Sigmoid colon (tissue), 7 donors: ENCODE measurements around the gene TBC1D22A. TPM values are rescaled to one million over a fixed set of nuclear protein-coding genes. Genes with fewer than 3 reads are reported as not detected.

Source experiments
- DNase-seq: peaks from one replicate; pipeline ENCODE4 v3.0.0-alpha.2; 2019
- H3K27ac ChIP-seq, 4 donors: fragments of 200-600 bp; sonication (generic); one replicate each; pipeline ENCODE4 v1.5.1; 2016 to 2019; ENCODE audit warnings: mild to moderate bottlenecking in 1 of 4
- H3K27me3 ChIP-seq, 3 donors: fragments of 200-600 bp; sonication (generic); one replicate each; pipeline ENCODE4 v1.5.1; 2019; ENCODE audit warnings: mild to moderate bottlenecking in 1 of 3
- H3K36me3 ChIP-seq, 4 donors: fragments of 200-600 bp; sonication (generic); one replicate each; pipeline ENCODE4 v1.5.1; 2016 to 2019
- H3K4me1 ChIP-seq, 4 donors: fragments of 200-600 bp; sonication (generic); one replicate each; pipeline ENCODE4 v1.5.1; 2017 to 2019
- H3K4me3 ChIP-seq, 4 donors: fragments of 200-600 bp; sonication (generic); one replicate each; pipeline ENCODE4 v1.5.1; 2017 to 2019; ENCODE audit warnings: mild to moderate bottlenecking in 2 of 4, moderate library complexity in 1 of 4
- H3K9me3 ChIP-seq, 4 donors: fragments of 200-600 bp in 3 of 4; sonication (generic) in 3 of 4; one replicate each; pipeline versions ENCODE4 v1.5.1 to v1.6.1; 2013 to 2019
- CTCF ChIP-seq, 4 experiments: fragments of 450-650 bp in 3 of 4; fragments of 200-600 bp in 1 of 4; IDR thresholded peaks; one replicate each; pipeline ENCODE4 v1.5.1; 2016 to 2019; ENCODE audit warnings: antibody characterized with exemption in 4 of 4, mild to moderate bottlenecking in 3 of 4, moderate library complexity in 2 of 4
- EP300 ChIP-seq, 4 donors: sonication (generic); formaldehyde crosslinking; IDR thresholded peaks; one replicate each; pipeline ENCODE4 v1.6.1; 2017; ENCODE audit warnings: antibody characterized with exemption in 4 of 4
- POLR2A ChIP-seq, 2 donors: fragments of 450-650 bp; IDR thresholded peaks; one replicate each; pipeline ENCODE4 v1.6.1; 2016; ENCODE audit warnings: antibody characterized with exemption in 2 of 2, mild to moderate bottlenecking in 2 of 2, moderate library complexity in 2 of 2
- POLR2AphosphoS5 ChIP-seq, 4 donors: sonication (generic); formaldehyde crosslinking; IDR thresholded peaks; one replicate each; pipeline ENCODE4 v1.6.1; 2017; ENCODE audit warnings: antibody characterized with exemption in 4 of 4
- WGBS, 2 donors: extraction: QIAGEN DNeasy Blood & Tissue Kit; methylation state at CpG; one replicate each; pipeline ENCODE4 v1.1.7; 2013; 5-methylcytosine and 5-hydroxymethylcytosine counted together
- intact Hi-C: fragments of 100-400 bp; cut with DNase I; formaldehyde crosslinking; loops from one replicate; pipeline ENCODE4 v1.15.1; 2023
- polyA plus RNA-seq, 3 donors: library from polyadenylated mRNA; stranded (reverse); fragments of 200-250 nt; gene quantifications; one replicate each; pipeline ENCODE4 v1.2.3, GENCODE V29; 2013
- total RNA-seq, 4 donors: library from RNA; depleted of rRNA; stranded (reverse); fragments of >200 nt; gene quantifications; one replicate each; pipeline ENCODE4 v1.1.0, GENCODE V29; 2016
- donor health status: healthy with polysubstance abuse.
- donor health status: Bipolar disorder and iron deficiency.
- donor health status: healthy.

The TBC1D22A gene
- total and polyA plus RNA-seq, 7 donors, result 13.6 to 34.6 (median 14.3) TPM

GRCh38 chr22:46891382-46891951 is 129.0 kb downstream of the TBC1D22A start:
- H3K9me3 ChIP-seq, result no peaks in the 10 kb centered on the region
- no peaks in the 10 kb centered on the region for H3K36me3 ChIP-seq
- H3K27ac ChIP-seq, result no peak overlapping the region
- TF ChIP-seq POLR2AphosphoS5 (IDR thresholded peaks at IDR 0.05) (no peak), CTCF (IDR thresholded peaks at IDR 0.05) (no peak), EP300 (IDR thresholded peaks at IDR 0.05) (no peak), POLR2A (IDR thresholded peaks at IDR 0.05) (no peak)
- no peaks in the 10 kb centered on the region for H3K27me3 ChIP-seq
- 94 to 98% methylated on average over 5 of the region's 5 CpGs for WGBS, 2 donors
- H3K4me3 ChIP-seq, result no peak overlapping the region
- no peak for DNase-seq
- intact Hi-C loops, result no loop called here
- peaks cover 0 to 18% (median 14%) of the 10 kb centered on the region in 4 donors for H3K4me1 ChIP-seq

- H3K9me3 ChIP-seq, result no peaks in the 10 kb centered on the region
- H3K27ac ChIP-seq, result no peak overlapping the region
- H3K27me3 ChIP-seq, result no peaks in the 10 kb centered on the region
- WGBS, 2 donors, result 86 to 98% methylated on average over 15 of the region's 15 CpGs
- no peak overlapping the region for H3K4me3 ChIP-seq
- TF ChIP-seq POLR2A (IDR thresholded peaks at IDR 0.05) (no peak), POLR2AphosphoS5 (IDR thresholded peaks at IDR 0.05) (no peak), CTCF (IDR thresholded peaks at IDR 0.05) (no peak), EP300 (IDR thresholded peaks at IDR 0.05) (no peak)
- intact Hi-C loops, result no loop called here
- peaks cover 0 to 18% (median 14%) of the 10 kb centered on the region in 4 donors for H3K4me1 ChIP-seq
- no peak for DNase-seq
- no peaks in the 10 kb centered on the region for H3K36me3 ChIP-seq
These were observed 130.4 kb downstream of the TBC1D22A start for GRCh38 chr22:46892866-46893265.

GRCh38 chr22:46893281-46894020 is 131.0 kb downstream of the TBC1D22A start:
- peak overlapping the region in 3 of 4 donors; percentile 12 to 42 (median 40) for H3K27ac ChIP-seq
- TF ChIP-seq POLR2A (IDR thresholded peaks at IDR 0.05), result no peak
- TF ChIP-seq CTCF (IDR thresholded peaks at IDR 0.05), result no peak
- TF ChIP-seq POLR2AphosphoS5 (IDR thresholded peaks at IDR 0.05), result no peak
- intact Hi-C loops, result no loop called here
- no peaks in the 10 kb centered on the region for H3K9me3 ChIP-seq
- no peaks in the 10 kb centered on the region for H3K36me3 ChIP-seq
- no peak for DNase-seq
- H3K4me3 ChIP-seq, result no peak overlapping the region
- 92 to 93% methylated on average over 10 of the region's 10 CpGs for whole genome bisulfite sequencing, 2 donors
- H3K4me1 ChIP-seq, result peaks cover 0 to 18% (median 14%) of the 10 kb centered on the region in 4 donors
- H3K27me3 ChIP-seq, result no peaks in the 10 kb centered on the region

GRCh38 chr22:46894081-46894671 is 131.7 kb downstream of the TBC1D22A start:
- TF ChIP-seq POLR2A (IDR thresholded peaks at IDR 0.05) (no peak), POLR2AphosphoS5 (IDR thresholded peaks at IDR 0.05) (peak in 2 of 4 donors; percentile 33 to 35), CTCF (IDR thresholded peaks at IDR 0.05) (no peak), EP300 (IDR thresholded peaks at IDR 0.05) (no peak)
- peaks cover 0 to 18% (median 14%) of the 10 kb centered on the region in 4 donors for H3K4me1 ChIP-seq
- H3K27ac ChIP-seq, result peak overlapping the region in 3 of 4 donors; percentile 7 to 42 (median 40)
- DNase-seq, result no peak
- no peaks in the 10 kb centered on the region for H3K27me3 ChIP-seq
- no peaks in the 10 kb centered on the region for H3K36me3 ChIP-seq
- 79 to 85% methylated on average over 12 of the region's 12 CpGs for WGBS, 2 donors
- intact Hi-C loops, result no loop called here
- H3K9me3 ChIP-seq, result no peaks in the 10 kb centered on the region
- no peak overlapping the region for H3K4me3 ChIP-seq
